Pulmonary artery endothelial cell (primary cell): ENCODE results near the gene ARID1B. TPM values are rescaled to one million over a fixed set of nuclear protein-coding genes. Genes with fewer than 3 reads are reported as not detected.

ENCODE experiments used
- DNase-seq: peaks from one replicate; pipeline ENCODE4 v3.0.0-alpha.2; 2011; ENCODE audit warnings: low read depth, low spot score
- total RNA-seq: library from RNA; depleted of rRNA; stranded (reverse); fragments of >200 nt; gene quantifications from 2 replicates; pipeline ENCODE4 v1.2.3, GENCODE V29; 2014

The ARID1B gene
- total RNA-seq, 1 donor from 2014 or later, result 26.4 TPM

- DNase-seq, result no peak
Measured at GRCh38 chr6:156850353-156850752, 73.2 kb downstream of the ARID1B start.

- DNase-seq, result no peak
Measured at GRCh38 chr6:156851454-156851921, 74.3 kb downstream of the ARID1B start.

- no peak for DNase-seq
Measured at GRCh38 chr6:156852147-156852857, 75.1 kb downstream of the ARID1B start.

DNA sequence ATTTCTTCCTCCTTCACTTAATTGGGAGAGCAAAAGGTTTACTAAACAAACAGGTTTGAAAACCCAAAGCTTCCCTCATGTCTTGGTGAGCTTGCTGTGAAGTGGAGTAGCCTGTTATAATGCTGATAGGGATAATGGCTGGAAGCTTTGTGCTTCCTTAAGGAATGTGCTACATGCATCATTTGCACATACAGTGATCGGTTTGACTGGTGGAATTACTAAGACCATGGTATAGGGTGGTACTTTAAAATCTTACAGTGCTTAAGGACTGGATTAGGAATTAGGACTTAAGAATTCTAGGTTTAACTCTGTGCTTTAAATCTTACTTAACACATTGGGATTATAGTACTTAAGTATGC is 75.7 kb downstream of the ARID1B start:
- no peak for DNase-seq

DNA sequence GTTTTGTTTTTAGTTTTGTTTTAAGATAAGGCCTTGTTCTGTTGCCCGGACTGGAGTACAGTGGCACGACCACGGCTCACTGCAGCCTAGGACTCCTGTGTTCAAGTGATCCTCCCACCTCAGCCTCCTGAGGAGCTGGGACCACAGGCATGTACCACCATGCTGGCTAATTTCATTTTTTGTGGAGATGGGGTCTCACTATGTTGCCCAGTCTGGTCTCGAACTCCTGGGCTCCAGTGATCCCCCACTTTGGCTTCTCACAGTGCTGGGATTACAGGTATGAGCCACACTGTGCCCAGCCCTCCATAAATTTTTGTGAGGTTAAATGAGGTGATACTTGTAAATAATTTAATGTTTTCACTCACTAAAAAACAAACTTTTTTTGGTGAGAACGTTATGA is 76.6 kb downstream of the ARID1B start:
- DNase-seq, result no peak

- no peak for DNase-seq
Measured at GRCh38 chr6:156854466-156855161, 77.4 kb downstream of the ARID1B start.

GRCh38 chr6:156857573-156857972 is 80.4 kb downstream of the ARID1B start:
- DNase-seq, result no peak

- no peak for DNase-seq
Measured at GRCh38 chr6:156859686-156860085, 82.5 kb downstream of the ARID1B start.

- DNase-seq, result no peak
Measured at GRCh38 chr6:156862711-156863110, 85.5 kb downstream of the ARID1B start.

- no peak for DNase-seq
Measured at GRCh38 chr6:156863504-156863903, 86.3 kb downstream of the ARID1B start.

DNA sequence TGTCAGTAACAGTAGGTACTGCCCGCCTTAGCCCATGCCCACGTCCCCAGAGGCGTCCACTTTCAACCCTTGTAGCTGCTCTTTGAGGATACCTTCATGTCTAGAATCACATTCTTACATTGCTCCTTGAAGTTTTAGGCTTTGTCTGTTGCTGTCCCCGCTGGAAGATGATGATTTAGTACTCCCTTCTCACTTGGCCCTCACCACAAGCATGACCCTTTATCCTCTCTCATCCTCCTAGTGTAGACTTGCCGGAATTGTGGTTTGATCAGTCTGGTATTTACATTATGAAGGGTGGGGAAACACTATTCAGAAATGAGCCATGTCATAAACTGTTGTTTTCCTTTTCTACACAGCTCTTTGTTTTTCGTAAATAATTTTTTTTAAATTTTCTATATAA is 87.4 kb downstream of the ARID1B start:
- DNase-seq, result no peak

- no peak for DNase-seq
Measured at GRCh38 chr6:156865019-156865629, 87.9 kb downstream of the ARID1B start.

DNA sequence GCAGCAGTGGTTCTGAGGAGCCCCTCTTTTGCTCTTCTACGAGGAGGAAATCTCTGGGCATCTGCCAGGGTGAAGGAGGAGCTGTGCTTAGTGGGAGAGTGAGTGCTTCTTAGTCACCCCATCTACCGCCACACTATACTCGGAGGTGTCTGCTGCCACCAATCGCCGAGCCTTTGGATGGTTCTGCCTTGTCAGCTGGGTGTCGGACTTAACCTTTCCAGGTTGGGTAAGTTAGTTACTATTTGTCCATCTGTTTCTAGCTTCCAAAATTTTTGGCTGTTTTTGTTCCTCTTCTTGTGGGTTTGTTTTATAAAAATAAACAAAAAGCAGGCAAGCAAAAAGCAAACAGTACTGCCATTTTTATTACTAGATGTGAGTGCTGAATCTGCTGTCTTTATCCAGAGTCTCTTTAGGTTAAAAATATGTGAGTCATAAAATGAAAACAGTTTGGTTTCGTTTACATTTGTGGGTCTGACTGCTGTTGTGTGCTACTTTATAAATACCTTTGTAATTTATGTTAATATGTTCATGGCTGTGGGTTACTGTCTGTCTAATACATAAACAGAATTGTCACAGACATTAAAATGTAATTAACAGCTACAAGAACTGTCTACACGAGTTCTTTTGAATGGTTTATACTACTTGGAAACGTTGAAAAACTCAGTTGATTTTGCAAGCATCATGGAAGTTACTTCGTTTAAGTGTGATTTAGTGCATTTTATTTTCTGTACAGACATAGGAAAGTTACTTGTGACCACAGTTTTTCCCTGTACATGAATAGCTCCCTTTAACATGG is 89.2 kb downstream of the ARID1B start:
- no peak for DNase-seq

DNA sequence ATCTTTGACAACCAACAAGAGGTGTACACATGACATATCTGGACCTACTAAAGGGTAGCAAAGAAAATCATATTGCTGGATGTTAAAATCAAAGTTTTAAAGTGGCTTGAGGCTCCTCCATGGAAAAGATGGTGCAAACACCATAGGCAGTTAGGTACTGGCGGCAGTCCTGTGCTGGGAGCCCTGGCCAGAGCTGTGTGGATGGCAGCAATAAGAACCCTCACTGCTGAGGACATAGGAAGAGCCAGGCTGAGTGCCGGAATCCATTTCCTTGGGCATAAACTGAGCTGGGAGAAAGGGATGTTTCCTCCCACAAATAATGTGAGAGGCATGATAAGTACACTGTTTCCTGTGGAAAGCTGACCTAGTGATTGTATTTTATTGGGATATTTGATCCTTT is 89.9 kb downstream of the ARID1B start:
- peak; percentile 26 for DNase-seq

DNA sequence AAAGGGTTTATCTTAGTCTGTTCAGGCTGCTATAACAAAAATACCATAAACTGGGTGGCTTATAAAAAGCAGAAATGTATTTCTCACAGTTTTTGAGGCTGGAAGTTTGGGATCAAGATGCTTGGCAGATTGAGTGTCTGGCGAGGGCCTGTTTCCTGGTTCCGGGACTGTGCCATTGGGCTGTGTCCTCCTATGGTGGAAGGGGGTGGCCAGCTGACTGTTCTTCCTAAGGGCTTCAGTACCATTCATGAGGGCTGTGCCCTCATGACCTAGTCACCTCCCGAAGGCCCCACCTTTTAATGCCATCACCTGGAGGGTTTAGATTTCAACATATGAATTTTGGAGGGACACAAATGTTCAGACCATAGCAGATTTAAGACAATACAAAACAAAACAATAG is 91.2 kb downstream of the ARID1B start:
- DNase-seq, result no peak

GRCh38 chr6:156869980-156870398 is 92.8 kb downstream of the ARID1B start:
- no peak for DNase-seq

GRCh38 chr6:156870924-156871539 is 93.9 kb downstream of the ARID1B start:
- no peak for DNase-seq

DNA sequence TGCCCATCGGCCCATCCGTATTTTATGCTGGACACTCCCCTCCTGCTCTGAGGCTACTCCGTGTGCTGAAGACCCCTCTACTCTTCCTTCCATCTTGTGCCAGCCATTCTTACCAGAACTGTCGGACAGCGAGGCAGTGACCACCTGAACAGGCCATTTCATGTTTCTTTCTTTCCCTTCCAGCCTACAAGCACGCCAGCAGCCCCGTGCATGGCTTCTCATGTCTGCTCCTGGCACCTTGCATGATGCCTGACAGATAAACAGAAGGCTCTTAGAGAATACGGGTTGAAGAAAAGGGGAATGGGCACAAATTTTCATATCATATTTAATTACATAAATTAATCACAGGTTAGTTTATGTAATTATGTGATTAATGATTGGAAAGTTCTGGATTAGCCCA is 95.7 kb downstream of the ARID1B start:
- no peak for DNase-seq

GRCh38 chr6:156873654-156874380 is 96.6 kb downstream of the ARID1B start:
- no peak for DNase-seq

DNA sequence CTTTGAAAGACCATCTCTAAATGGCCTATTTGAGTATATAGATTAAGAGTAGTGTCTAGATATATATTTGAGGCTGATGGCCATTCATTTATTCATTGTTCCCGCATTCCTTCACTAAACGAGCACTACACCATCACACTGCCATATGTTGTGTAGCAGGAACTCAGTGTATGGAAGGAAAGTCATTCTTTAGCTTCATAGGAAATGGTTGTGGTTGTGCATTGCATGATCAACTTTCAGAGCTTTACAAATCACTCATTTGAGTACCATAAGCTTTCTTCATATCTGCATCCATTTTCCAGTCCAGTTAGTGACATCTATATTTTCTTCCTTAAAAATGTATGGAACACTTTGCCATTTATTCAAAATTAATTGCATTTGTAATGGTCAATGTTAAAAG is 97.9 kb downstream of the ARID1B start:
- DNase-seq, result no peak

DNA sequence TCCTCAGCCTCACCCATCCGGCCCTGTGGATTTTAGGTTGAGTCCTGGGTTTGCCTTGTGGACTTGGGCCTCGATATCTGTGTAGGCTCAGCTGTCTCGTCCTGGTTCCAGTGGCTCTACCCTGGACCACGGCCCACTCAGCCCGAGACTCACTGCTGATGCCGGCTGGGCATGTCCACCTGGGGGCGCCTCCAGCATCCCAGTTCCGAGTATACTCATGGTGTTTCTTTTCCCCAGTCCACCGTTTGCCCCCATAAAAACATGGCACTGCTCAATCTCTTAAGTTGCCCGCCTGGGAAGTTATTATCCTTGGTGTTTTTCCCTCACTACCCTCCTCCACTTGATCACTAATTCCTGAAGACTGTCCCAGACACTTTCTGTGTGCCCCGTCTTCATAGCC is 99.1 kb downstream of the ARID1B start:
- no peak for DNase-seq
